Gastrocnemius medialis (tissue), 4 donors: ENCODE measurements around the gene CXXC1.

ENCODE experiments used
- POLR2A ChIP-seq, 2 donors: fragments of 450-650 bp; IDR thresholded peaks; one replicate each; pipeline ENCODE4 v1.6.1; 2017; ENCODE audit warnings: antibody characterized with exemption in 2 of 2, mild to moderate bottlenecking in 2 of 2, moderate library complexity in 2 of 2
- TF ChIP-seq, protein P1 (sequence below), 5 experiments: fragments of 450-650 bp in 3 of 5; fragments of 200-600 bp in 2 of 5; sonication (generic) in 2 of 5; IDR thresholded peaks in 4 of 5; conservative IDR thresholded peaks in 1 of 5; 1 replicate in 4 of 5; 2 replicates in 1 of 5; pipeline ENCODE4 v1.5.1; 2016 to 2019; ENCODE audit warnings: antibody characterized with exemption in 5 of 5, mild to moderate bottlenecking in 3 of 5, moderate library complexity in 3 of 5

DNA sequence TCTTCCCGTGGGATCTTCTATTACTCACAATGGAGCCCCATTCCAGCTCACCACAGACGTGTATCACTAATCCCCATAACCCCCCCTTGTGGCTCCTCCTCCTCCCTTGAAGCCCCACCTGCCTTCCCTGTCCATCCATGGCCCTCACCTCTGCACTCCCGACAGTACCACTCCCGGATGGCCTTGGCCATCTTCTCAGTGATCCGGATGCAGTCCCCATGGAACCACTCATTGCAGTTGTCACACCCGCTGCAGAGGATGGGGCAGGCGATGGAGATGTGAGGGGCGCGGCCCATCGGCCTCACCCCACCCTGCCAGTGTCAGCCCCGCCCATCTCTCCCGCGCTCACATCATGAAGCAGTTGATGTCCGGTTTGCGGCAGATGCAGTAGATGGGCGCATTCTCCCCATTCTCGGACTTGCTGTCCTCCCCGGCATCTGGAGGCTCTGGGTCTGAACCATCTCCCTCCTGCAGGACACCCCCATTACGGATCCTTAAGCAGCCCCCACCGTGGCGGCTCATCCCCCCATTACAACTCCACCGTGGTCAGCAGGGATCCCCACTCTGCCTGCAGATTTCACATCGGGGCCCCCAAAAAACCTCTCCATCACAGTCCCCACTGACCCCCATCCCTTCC, 983 bp downstream of the CXXC1 start:
- no peak for TF ChIP-seq POLR2A (IDR thresholded peaks at IDR 0.05)
- TF ChIP-seq, protein P1, sequence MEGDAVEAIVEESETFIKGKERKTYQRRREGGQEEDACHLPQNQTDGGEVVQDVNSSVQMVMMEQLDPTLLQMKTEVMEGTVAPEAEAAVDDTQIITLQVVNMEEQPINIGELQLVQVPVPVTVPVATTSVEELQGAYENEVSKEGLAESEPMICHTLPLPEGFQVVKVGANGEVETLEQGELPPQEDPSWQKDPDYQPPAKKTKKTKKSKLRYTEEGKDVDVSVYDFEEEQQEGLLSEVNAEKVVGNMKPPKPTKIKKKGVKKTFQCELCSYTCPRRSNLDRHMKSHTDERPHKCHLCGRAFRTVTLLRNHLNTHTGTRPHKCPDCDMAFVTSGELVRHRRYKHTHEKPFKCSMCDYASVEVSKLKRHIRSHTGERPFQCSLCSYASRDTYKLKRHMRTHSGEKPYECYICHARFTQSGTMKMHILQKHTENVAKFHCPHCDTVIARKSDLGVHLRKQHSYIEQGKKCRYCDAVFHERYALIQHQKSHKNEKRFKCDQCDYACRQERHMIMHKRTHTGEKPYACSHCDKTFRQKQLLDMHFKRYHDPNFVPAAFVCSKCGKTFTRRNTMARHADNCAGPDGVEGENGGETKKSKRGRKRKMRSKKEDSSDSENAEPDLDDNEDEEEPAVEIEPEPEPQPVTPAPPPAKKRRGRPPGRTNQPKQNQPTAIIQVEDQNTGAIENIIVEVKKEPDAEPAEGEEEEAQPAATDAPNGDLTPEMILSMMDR (IDR thresholded peaks at IDR 0.05 in 4 of 5, conservative IDR thresholded peaks at IDR 0.05 in 1 of 5), result no peak
